Vagina (tissue), 2 donors: ENCODE measurements around the gene LCLAT1.

Experiments used
- POLR2A ChIP-seq, 2 donors: fragments of 450-650 bp; IDR thresholded peaks; one replicate each; pipeline ENCODE4 v1.6.1; 2017; ENCODE audit warnings: antibody characterized with exemption in 2 of 2, mild to moderate bottlenecking in 2 of 2, moderate library complexity in 2 of 2
- TF ChIP-seq, protein P1 (sequence below), 3 experiments: fragments of 450-650 bp in 2 of 3; fragments of 200-600 bp in 1 of 3; sonication (generic) in 1 of 3; IDR thresholded peaks; one replicate each; pipeline ENCODE4 v1.5.1; 2017 to 2019; ENCODE audit warnings: antibody characterized with exemption in 3 of 3, mild to moderate bottlenecking in 2 of 3, moderate library complexity in 2 of 3

DNA sequence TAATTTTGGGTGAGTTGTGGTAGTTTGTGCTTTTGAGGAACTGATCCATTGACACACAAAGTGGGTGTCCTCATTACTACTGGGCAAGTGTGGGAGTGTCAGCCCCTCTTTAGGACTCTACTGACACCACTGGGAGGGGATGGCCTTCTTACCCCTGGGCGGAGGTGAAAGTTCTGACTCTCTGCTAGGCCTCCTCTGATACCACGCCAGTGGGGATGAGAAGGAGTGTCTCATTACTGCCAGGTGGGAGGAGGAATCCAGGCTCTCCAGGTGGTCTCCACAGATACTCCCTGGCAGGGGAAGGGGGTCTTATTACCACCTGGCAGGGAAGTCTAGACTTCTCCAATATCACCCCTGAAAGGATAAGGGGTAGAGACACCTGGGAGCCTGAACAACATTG, 9.1 kb downstream of the LCLAT1 start:
- TF ChIP-seq, protein P1, sequence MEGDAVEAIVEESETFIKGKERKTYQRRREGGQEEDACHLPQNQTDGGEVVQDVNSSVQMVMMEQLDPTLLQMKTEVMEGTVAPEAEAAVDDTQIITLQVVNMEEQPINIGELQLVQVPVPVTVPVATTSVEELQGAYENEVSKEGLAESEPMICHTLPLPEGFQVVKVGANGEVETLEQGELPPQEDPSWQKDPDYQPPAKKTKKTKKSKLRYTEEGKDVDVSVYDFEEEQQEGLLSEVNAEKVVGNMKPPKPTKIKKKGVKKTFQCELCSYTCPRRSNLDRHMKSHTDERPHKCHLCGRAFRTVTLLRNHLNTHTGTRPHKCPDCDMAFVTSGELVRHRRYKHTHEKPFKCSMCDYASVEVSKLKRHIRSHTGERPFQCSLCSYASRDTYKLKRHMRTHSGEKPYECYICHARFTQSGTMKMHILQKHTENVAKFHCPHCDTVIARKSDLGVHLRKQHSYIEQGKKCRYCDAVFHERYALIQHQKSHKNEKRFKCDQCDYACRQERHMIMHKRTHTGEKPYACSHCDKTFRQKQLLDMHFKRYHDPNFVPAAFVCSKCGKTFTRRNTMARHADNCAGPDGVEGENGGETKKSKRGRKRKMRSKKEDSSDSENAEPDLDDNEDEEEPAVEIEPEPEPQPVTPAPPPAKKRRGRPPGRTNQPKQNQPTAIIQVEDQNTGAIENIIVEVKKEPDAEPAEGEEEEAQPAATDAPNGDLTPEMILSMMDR (IDR thresholded peaks at IDR 0.05), result no peak
- no peak for TF ChIP-seq POLR2A (IDR thresholded peaks at IDR 0.05)
